ENCODE results near the gene ZNF444. TPM values are rescaled to one million over a fixed set of nuclear protein-coding genes. Genes with fewer than 3 reads are reported as not detected.
"Not testable (repeated sequence)": the region's sequence is repeated elsewhere in the genome, so short reads cannot be mapped to it uniquely, and the experiment has no call there.

Gene ZNF444
- polyA plus RNA-seq, 1 donor (not counting 4 experiments of a cell fraction or from before 2014, with no cell fraction given) = 9.1 TPM

DNA sequence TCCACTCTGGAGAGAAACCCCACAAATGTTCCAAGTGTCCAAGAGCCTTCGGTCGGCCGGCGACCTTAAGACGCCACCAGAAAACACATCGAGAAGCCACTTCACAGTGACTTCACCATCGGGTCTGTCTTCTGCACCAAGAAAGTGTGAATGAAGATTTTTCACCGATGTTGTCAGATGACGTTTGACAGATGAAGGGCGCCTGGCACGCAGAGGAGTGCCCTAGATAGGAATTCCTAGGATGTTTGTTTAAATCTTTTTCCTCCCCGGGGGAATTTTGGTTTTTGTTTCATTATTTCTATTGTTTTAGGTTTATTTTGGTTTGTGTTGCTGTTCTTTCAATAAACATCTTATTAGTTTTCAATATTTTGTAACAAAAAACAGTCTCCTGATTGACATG, 68.0 kb downstream of the ZNF444 start:
- FAIRE-seq = no peak
- Histone ChIP-seq H3K36me3 (ENCODE audit: control insufficient read depth in 2 of 2, extremely low read depth in 1 of 2, insufficient read depth in 2 of 2, low read length in 2 of 2) (no peaks in the 10 kb centered on the region), H3K9me3 (ENCODE audit: control insufficient read depth, low read depth, low read length) (no peaks in the 10 kb centered on the region), H3K4me2 (ENCODE audit: control insufficient read depth, extremely low read depth, insufficient read depth, low read depth, low read length) (no peak overlapping the region), H3K9me1 (ENCODE audit: control insufficient read depth, extremely low read depth, insufficient read depth, low read length) (no peaks in the 10 kb centered on the region), H3K4me1 (ENCODE audit: control insufficient read depth, extremely low read depth, insufficient read depth, low read length) (no peaks in the 10 kb centered on the region), H2AFZ (ENCODE audit: control insufficient read depth, low read length) (no peak overlapping the region), H3K9ac (ENCODE audit: control insufficient read depth, extremely low read depth, insufficient read depth, low read length) (no peak overlapping the region), H3K4me3 (ENCODE audit: control insufficient read depth in 2 of 3, extremely low read depth in 1 of 3, insufficient read depth in 2 of 3, low read depth in 1 of 3, low read length in 3 of 3) (no peak overlapping the region), H3K27me3 (ENCODE audit: control insufficient read depth, extremely low read depth, insufficient read depth, low read length) (no peaks in the 10 kb centered on the region), H4K20me1 (ENCODE audit: control insufficient read depth, extremely low read depth, insufficient read depth, low read length) (no peaks in the 10 kb centered on the region), H3K79me2 (ENCODE audit: control insufficient read depth, insufficient read depth, low read length) (no peaks in the 10 kb centered on the region), H3K27ac (ENCODE audit: control insufficient read depth, insufficient read depth, low read length) (no peak overlapping the region)
- TF ChIP-seq EZH2 (IDR thresholded peaks at IDR 0.05; ENCODE audit: low read length) = no peak
- TF ChIP-seq, protein P1, sequence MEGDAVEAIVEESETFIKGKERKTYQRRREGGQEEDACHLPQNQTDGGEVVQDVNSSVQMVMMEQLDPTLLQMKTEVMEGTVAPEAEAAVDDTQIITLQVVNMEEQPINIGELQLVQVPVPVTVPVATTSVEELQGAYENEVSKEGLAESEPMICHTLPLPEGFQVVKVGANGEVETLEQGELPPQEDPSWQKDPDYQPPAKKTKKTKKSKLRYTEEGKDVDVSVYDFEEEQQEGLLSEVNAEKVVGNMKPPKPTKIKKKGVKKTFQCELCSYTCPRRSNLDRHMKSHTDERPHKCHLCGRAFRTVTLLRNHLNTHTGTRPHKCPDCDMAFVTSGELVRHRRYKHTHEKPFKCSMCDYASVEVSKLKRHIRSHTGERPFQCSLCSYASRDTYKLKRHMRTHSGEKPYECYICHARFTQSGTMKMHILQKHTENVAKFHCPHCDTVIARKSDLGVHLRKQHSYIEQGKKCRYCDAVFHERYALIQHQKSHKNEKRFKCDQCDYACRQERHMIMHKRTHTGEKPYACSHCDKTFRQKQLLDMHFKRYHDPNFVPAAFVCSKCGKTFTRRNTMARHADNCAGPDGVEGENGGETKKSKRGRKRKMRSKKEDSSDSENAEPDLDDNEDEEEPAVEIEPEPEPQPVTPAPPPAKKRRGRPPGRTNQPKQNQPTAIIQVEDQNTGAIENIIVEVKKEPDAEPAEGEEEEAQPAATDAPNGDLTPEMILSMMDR (optimal IDR thresholded peaks at IDR 0.05 in 1 of 3, IDR thresholded peaks at IDR 0.05 in 1 of 3, conservative IDR thresholded peaks at IDR 0.05 in 1 of 3; ENCODE audit: extremely low read depth in 1 of 3, insufficient read depth in 2 of 3, low read length in 3 of 3) = no peak
- dilution Hi-C loops (cut with MboI; ENCODE audit: extremely low pct_ligation_motif_present, low sequenced_read_pairs) = no loop called here
- no peak for DNase-seq (ENCODE audit: low read depth, low spot score)

DNA sequence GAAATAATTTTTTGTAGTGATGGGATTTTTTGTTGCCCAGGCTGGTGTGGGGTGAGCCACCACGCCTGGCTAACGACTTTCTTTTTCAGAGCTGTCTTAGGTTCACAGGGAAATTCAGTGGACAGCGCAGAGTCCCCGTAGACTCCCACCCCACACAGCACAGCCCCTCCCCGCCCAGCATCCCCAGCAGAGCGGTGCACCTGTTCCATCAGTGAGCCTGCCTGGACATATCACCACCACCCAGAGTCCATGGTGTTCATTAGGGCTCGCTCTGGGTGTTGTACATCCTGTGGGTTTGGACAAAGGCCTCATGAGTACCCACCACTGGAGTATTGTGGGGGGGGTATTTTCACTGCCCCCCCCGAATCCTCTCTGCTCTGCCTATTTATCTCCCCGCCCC, 68.9 kb downstream of the ZNF444 start:
- H3K36me3 ChIP-seq (ENCODE audit: control insufficient read depth in 2 of 2, extremely low read depth in 1 of 2, insufficient read depth in 2 of 2, low read length in 2 of 2); H3K4me3 ChIP-seq (ENCODE audit: control insufficient read depth in 2 of 3, extremely low read depth in 1 of 3, insufficient read depth in 2 of 3, low read depth in 1 of 3, low read length in 3 of 3); H3K9me3 ChIP-seq (ENCODE audit: control insufficient read depth, low read depth, low read length); dilution Hi-C loops (cut with MboI; ENCODE audit: extremely low pct_ligation_motif_present, low sequenced_read_pairs); H3K9me1 ChIP-seq (ENCODE audit: control insufficient read depth, extremely low read depth, insufficient read depth, low read length); H3K9ac ChIP-seq (ENCODE audit: control insufficient read depth, extremely low read depth, insufficient read depth, low read length); H2AFZ ChIP-seq (ENCODE audit: control insufficient read depth, low read length); H3K4me1 ChIP-seq (ENCODE audit: control insufficient read depth, extremely low read depth, insufficient read depth, low read length); FAIRE-seq; H3K27me3 ChIP-seq (ENCODE audit: control insufficient read depth, extremely low read depth, insufficient read depth, low read length); H4K20me1 ChIP-seq (ENCODE audit: control insufficient read depth, extremely low read depth, insufficient read depth, low read length); H3K27ac ChIP-seq (ENCODE audit: control insufficient read depth, insufficient read depth, low read length); H3K79me2 ChIP-seq (ENCODE audit: control insufficient read depth, insufficient read depth, low read length); DNase-seq (ENCODE audit: low read depth, low spot score); H3K4me2 ChIP-seq (ENCODE audit: control insufficient read depth, extremely low read depth, insufficient read depth, low read depth, low read length): not testable (repeated sequence)

Small RNA genes lying within 50 kb of the gene (small RNA-seq; reads per million reads assigned to genes)
- gene AC024580.2 (ENCODE audit: insufficient read length in 3 of 3, low read depth in 3 of 3, low replicate concordance in 1 of 3) (0 reads per million in 3 experiments), gene RF00019 (ENCODE audit: insufficient read length in 3 of 3, low read depth in 3 of 3, low replicate concordance in 1 of 3) (0 reads per million in 3 experiments)

Other genes with a start within 250 kb of the ZNF444 start
- not detected in 3 replicates for gene NLRP13, start 209.0 kb upstream of the ZNF444 start, polyA plus RNA-seq
- gene NLRP8, start 193.5 kb upstream of the ZNF444 start, polyA plus RNA-seq = not detected in 3 replicates
- not detected in 3 replicates for gene NLRP5, start 154.5 kb upstream of the ZNF444 start, polyA plus RNA-seq
- 4.0 to 10.7 TPM (median 5.6 TPM) in 3 replicates for gene ZNF787, start 20.0 kb upstream of the ZNF444 start, polyA plus RNA-seq
- not detected in 3 replicates for gene GALP, start 34.7 kb downstream of the ZNF444 start, polyA plus RNA-seq
- gene ZSCAN5B, start 56.5 kb downstream of the ZNF444 start, polyA plus RNA-seq = 0.05 TPM in 1 of 3 replicates, not detected in the others
- gene ZSCAN5C, start 61.0 kb downstream of the ZNF444 start, polyA plus RNA-seq = not detected in 3 replicates
- 3.0 to 7.4 TPM (median 6.1 TPM) in 3 replicates for gene EDDM13, start 131.5 kb downstream of the ZNF444 start, polyA plus RNA-seq
- 5.7 to 9.4 TPM (median 6.1 TPM) in 3 replicates for gene ZSCAN5A, start 173.6 kb downstream of the ZNF444 start, polyA plus RNA-seq

All from keratinocyte (primary cell).